NAMALWA (cell line): ENCODE measurements around the gene SORBS2.

Experiments used
- DNase-seq: peaks from one replicate; pipeline ENCODE4 v3.0.0-alpha.2; 2015; ENCODE audit warnings: low spot score

Gene SORBS2

GRCh38 chr4:185834778-185835177, 22.8 kb upstream of the SORBS2 start:
- DNase-seq, result no peak

- no peak for DNase-seq
Measured at GRCh38 chr4:185834088-185834487, 22.1 kb upstream of the SORBS2 start.

DNA sequence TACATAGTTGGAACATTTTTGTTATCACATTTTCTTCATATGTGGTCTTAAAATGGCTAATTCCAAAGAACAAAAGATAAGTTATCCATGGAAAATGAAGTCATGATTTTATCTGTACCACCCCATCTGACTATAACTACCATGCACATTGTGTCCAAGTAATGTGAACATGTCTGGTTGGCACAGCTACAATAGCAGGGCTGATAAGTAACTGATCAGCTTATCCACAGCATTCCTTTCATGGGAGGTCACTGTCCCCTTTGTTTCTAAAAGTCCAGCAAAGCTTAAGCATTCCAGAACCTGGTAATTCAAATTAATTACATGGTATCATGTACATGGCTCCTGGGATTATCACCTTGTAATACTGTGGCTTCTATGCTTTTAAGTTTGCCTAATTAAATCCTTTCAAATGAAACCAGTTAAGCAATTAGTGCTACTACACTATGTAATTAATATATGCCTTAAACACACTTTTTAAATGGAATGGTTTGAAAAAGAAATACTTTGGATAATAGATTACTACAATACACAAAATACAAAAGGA, 21.1 kb upstream of the SORBS2 start:
- no peak for DNase-seq

DNA sequence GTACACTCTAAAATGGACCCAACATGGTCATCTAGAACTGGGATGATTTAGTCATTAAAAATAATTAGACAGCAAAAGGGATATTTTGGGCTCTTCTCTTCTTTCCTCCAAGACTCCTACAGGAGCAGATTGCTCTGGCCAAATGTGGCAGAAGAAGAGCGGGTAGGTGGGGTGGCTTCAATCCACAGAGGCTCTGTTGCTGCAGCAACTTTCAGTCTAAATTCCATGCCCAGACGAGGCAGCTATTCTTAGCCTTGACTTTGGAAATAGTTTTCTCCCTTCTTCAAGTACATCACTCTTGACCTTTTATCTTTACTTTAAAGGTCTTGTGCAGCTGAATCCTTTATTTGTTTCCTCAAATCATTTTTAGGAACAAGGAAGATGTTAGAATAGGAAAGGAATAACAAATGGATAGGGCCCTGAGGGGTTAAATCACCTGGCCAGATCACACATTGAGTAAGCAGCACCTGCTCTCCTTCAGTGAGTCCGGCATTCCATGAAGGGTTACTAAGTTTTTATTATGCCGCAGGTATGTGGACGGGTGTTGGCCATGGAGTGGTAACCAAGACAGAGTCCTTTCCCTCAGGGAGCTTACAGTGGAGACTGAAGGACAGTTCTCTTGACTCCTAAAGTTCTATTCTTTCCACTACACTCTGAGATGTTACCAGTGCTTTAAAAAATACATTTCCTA, 19.3 kb upstream of the SORBS2 start:
- no peak for DNase-seq

DNA sequence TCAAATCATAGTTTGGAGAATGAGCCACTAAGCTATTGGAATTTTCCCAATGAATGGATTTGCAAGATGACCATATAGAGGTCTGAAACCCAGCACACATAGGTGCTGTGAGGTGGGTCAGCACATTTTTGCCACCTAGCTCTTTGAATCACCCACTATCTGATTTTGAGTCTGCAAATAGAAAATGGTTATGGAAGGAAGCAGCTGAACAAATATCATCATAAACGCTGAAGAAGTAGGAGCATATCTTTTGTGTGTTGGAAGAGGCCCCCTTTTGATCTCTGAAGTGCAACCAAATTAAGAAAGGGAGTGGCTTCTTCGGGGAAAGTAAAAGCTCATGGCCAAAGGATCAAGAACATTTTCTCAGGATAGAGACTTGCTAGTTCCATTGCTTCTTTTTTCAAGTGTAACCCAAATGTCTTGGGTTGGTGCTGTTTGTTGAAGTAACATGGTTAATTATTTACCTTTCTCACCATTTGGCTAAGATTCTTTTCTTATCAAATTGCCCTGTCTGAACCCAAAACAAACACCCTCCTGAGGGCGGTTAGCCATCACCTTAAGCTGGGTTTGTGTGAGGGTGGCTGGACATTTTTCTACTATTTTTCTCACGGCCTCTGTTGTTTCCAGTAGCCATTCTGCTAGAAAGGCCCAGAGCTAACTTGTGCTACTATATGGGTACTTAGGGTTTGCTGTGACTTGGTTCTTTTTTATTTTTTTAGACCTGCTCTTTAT, 18.4 kb upstream of the SORBS2 start:
- no peak for DNase-seq

DNA sequence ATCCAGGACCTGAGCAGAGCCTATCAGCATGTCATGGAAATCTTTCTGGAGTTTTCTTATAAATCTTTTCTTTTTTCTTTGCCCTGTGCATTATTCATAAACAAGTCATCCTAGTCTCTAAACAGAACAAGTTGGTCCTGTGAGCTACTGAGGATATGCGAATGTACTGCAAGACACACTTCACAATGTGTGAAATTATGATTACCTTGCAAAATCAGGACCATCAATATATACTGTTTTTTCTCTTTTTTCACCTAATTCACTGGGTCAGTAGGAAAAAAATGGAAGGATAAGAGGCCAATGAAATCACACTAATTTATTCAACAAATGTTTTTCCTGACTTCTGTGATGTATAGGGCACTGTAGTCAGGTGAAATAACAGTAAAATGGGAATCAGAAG, 14.4 kb upstream of the SORBS2 start:
- no peak for DNase-seq

DNA sequence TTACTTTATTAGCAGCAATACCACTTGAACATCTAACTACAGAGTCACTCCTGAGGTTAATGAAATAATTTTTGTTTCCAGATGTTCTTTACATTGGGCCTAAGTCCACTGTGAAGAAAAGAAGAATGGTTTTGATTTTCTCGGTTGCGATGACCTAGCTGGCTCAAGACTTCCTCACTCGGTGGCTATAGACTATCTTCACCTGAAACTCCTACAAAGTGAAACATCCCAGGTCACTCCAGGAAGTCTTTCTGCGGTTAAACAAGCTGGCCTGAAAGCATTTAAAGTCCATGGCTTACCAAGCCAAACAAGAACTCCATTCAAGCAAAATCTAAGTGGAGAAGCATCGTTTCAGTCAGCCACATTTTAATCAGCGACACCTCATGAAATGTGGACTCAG, 13.7 kb upstream of the SORBS2 start:
- DNase-seq, result no peak

DNA sequence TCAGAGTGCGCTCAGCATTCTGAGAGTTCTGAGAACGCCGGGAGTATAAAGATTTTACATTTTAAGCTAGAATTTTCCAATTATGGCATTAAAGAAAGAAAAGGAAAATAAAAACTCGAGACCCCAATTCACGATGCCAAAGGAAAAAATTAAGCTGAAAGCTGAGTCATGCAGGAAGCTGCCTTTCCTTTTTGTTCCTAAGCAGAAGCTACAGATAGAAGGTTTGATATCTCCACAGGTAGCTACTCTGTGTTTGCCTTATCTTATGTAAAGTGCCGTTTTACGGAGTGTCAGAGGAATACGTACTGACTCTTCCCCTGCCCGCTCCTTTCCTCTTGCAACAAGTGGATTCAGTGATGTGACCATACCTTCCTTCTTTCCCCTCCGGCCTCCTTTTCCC, 10.8 kb upstream of the SORBS2 start:
- DNase-seq, result no peak

DNA sequence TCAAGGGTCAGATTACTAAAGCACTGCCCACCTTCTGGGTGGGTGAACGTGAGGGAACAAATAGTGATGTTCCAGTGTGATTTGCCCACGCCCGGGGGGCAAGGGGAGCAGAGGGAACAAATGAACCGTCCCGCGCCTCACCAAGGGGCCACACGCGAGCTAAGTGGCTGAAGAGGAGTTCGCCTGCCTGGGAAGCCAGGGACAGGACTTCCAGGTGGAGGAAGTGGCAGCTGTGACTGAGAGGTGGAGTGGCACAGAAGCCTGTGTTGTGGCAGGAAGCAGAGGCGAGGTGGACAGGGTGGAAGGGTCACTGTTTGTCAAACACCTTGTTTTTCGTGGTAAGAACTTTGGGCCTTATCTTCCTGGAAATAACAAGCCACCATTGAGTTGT, 9.0 kb upstream of the SORBS2 start:
- no peak for DNase-seq

- no peak for DNase-seq
Measured at GRCh38 chr4:185820146-185821028, 8.4 kb upstream of the SORBS2 start.

DNA sequence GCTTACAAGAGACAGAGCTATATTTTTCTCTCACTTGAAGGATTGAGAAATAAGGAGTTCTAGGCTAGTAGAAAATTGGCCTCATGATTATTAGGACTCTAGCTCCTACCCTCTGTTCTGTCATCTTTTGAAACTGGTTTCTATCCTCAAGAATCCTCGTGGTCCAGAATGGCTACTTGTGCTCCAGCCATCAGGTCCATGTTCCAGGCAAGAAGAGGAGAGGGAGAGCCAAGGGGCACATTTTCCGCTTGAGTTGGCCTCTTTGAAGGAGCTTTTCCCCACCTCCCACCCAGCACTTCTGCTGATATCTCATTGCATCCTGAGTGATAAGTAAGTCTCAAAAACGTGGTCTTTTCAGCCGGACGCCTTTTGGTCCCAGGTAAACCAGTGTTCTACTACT, 7.2 kb upstream of the SORBS2 start:
- no peak for DNase-seq

GRCh38 chr4:185817403-185817818, 5.4 kb upstream of the SORBS2 start:
- no peak for DNase-seq

DNA sequence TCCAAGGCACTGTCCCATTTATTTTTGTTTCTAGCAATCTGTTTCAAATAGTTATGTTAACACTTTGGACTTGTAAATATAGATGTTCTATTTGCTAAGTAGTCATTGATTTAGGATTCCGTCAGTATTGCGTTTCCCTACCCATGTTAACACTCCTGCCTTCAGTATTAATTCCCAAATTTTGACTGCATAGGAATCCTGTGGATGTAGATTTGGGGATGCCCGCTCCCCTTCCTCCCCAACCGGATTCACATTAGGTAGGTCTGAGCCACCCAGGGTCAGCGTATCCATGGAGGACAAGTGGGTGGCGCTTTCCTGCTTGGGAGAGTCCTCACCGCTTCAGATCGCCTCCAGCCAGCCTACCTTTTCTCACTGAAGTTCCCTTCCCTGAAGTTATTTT, 1.1 kb upstream of the SORBS2 start:
- no peak for DNase-seq

DNA sequence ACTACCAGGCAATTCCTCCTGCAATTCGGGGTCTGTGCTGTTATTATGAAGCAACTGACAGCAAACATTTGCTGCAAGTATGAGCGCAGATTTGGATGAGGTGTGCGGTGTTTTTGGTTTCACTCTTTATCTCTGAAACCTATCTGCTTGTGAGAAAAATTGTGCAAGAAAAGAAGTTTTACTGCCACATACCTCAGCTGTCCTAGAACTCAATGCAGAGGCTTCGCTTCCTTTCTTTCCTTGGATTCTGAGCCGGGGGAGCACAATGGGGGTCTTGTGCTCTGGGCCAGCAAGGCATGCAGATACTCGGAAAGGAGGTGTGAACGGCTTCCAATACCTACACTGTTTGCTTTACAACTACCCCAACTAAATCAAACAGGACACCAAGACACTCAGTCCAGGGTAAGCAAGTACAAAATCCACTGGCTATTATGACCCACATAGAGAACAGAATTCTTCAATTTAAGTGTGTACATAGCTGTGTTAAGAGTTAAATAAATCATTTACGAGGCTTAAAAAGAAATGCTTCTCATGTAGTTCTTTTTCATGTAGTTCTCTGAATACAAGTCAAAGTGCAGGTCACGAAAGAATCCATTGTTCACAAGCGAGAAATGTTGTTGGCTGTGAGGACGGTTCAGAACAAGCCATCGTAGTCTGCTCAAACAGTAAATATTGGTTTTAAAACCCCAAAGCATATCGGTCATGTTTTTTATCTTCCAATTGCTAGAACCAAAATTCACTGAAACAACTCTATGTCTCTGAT, 1.1 kb downstream of the SORBS2 start:
- peak; percentile 30 for DNase-seq

- DNase-seq, result peak; percentile 11
Measured at GRCh38 chr4:185809533-185810071, 2.4 kb downstream of the SORBS2 start.

DNA sequence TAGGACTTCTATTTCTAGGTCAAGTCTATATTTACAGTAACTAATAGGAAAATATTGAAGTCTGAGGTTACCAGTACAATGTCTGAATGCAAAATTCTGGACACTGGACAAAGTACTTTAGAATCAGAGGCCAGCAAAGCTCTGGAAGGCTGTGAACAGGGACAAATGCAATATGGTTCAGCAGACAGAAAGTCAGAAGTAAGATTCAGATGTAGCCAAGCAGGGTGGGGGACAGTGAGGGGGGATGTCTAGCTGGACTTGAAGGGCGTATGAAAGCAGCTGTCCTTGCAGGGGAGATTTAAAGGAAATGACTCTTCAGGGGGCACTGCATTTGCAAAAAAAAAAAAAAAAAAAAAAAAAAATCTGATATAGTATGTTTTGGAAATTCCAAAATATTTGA, 2.9 kb downstream of the SORBS2 start:
- peak; percentile 2 for DNase-seq

DNA sequence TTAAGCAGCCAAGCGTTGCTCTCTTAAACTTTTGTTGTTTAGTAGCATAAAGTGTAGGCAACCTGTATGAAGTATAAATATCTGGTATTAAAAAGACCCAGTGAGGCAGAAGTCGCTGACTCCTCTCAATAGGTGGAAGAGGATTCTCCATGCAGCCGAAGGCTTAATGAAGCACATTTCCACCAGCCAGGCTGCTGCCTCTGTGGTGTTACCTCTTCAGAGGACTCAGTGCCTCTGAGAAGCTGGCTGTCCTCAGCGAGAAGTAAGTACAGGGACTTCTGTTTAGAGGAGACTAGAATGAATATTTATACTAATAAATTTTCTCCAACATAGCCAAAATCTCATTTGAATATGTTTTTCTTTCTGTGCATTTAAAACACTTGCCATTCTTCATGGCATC, 6.0 kb downstream of the SORBS2 start:
- DNase-seq, result no peak

- DNase-seq, result no peak
Measured at GRCh38 chr4:185805262-185805802, 6.7 kb downstream of the SORBS2 start.

DNA sequence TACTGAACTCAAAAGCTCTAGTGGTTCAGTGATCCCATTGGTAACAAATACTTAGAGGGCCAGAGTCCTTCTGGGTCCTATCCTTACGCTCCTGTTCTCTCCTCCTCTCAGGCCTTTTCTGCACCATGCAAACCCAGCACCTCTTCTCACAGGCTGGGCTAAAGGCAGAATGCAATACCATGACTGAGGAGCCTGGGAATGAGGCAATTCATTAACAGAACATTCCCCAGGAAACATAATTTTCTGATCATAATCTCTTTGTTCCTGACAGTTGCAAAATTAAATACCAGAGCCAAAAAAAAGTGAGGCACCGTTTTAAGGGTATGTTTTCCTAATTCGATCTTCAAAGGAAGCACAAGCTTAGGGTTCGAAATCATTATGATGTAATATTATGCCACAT, 9.0 kb downstream of the SORBS2 start:
- no peak for DNase-seq

DNA sequence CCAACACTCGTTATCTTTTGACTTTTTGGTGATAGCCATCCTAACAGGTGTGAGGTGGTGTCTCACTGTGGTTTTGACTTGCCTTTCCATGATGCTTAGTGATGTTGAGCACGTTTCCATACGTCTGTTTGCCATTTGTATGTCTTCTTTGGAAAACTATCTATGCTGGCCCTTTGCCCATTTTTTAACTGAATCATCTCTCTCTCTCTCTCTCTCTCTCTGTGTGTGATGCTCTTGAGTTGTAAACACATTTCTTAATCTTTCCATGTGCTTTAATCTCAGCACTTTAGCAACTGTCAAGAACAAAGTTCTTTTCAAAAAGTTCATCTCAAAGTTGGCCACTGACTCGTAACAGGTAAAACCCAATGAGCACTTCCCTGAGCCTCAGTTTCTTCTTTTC, 10.5 kb downstream of the SORBS2 start:
- DNase-seq, result no peak

GRCh38 chr4:185800266-185800945, 11.6 kb downstream of the SORBS2 start:
- DNase-seq, result no peak
